Spleen (tissue), 11 donors: ENCODE results near the gene PYROXD2. TPM values are rescaled to one million over a fixed set of nuclear protein-coding genes. Genes with fewer than 3 reads are reported as not detected.

Experiments
- DNase-seq: peaks from one replicate; pipeline ENCODE4 v3.0.0-alpha.2; 2020
- H3K27ac ChIP-seq, 8 donors: fragments of 200-600 bp; sonication (generic) in 7 of 8; 1 replicate in 4 of 8; 2 replicates in 4 of 8; pipeline versions ENCODE4 v1.5.0 to v1.8.0; 2016 to 2021; ENCODE audit warnings: inconsistent platforms in 4 of 8, mild to moderate bottlenecking in 4 of 8, moderate library complexity in 1 of 8
- H3K27me3 ChIP-seq, 7 donors: fragments of 200-600 bp; sonication (generic) in 6 of 7; replicated peaks in 1 of 7; 1 replicate in 4 of 7; 2 replicates in 3 of 7; pipeline versions ENCODE4 v1.5.0 to v1.8.0; 2016 to 2021; ENCODE audit warnings: inconsistent platforms in 3 of 7, mild to moderate bottlenecking in 1 of 7
- H3K36me3 ChIP-seq, 6 donors: fragments of 200-600 bp; sonication (generic) in 5 of 6; 1 replicate in 4 of 6; 2 replicates in 2 of 6; pipeline versions ENCODE4 v1.5.0 to v1.8.0; 2016 to 2021; ENCODE audit warnings: inconsistent platforms in 2 of 6
- H3K4me1 ChIP-seq, 6 donors: fragments of 200-600 bp; sonication (generic) in 5 of 6; 1 replicate in 3 of 6; 2 replicates in 3 of 6; pipeline versions ENCODE4 v1.5.0 to v1.8.0; 2016 to 2021; ENCODE audit warnings: inconsistent platforms in 3 of 6
- H3K4me3 ChIP-seq, 8 donors: fragments of 200-600 bp; sonication (generic) in 7 of 8; 1 replicate in 4 of 8; 2 replicates in 4 of 8; pipeline versions ENCODE4 v1.5.0 to v1.8.0; 2016 to 2021; ENCODE audit warnings: inconsistent platforms in 4 of 8, mild to moderate bottlenecking in 4 of 8, moderate library complexity in 2 of 8
- H3K9me3 ChIP-seq, 8 donors: fragments of 200-600 bp; sonication (generic) in 7 of 8; 1 replicate in 4 of 8; 2 replicates in 4 of 8; pipeline versions ENCODE4 v1.5.0 to v1.8.0; 2016 to 2021; ENCODE audit warnings: inconsistent platforms in 4 of 8
- POLR2A ChIP-seq, 3 donors: fragments of 450-650 bp; IDR thresholded peaks; one replicate each; pipeline ENCODE4 v1.5.1; 2017; ENCODE audit warnings: antibody characterized with exemption in 3 of 3, mild to moderate bottlenecking in 1 of 3
- POLR2AphosphoS5 ChIP-seq, 3 donors: sonication (generic); formaldehyde crosslinking; IDR thresholded peaks; one replicate each; pipeline ENCODE4 v1.5.1; 2017; ENCODE audit warnings: antibody characterized with exemption in 3 of 3
- WGBS, 5 donors: extraction: QIAGEN DNeasy Blood & Tissue Kit in 3 of 5; methylation state at CpG; one replicate each; pipeline versions ENCODE4 v1.1.5 to v1.1.7; 2013 to 2018; 5-methylcytosine and 5-hydroxymethylcytosine counted together
- intact Hi-C: fragments of 100-400 bp; cut with DNase I; formaldehyde crosslinking; loops from one replicate; pipeline ENCODE4 v1.15.0; 2023; ENCODE audit warnings: low total_unique reads
- polyA plus RNA-seq, 3 donors: library from polyadenylated mRNA; stranded (reverse); fragments of 200-250 nt; gene quantifications; one replicate each; pipeline ENCODE4 v1.2.1, GENCODE V29; 2013
- total RNA-seq, 7 donors: library from RNA; depleted of rRNA in 3 of 7; stranded (reverse); fragments of >200 nt in 3 of 7; fragmentation: NEBNext Ultra II Directional in 4 of 7; extraction: Animal tissue kit (Norgen Biotek cat#: 25700) in 4 of 7; gene quantifications; one replicate each; pipeline versions ENCODE4 v1.1.0 to v1.2.1, GENCODE V29; 2016 to 2021
- TF ChIP-seq, protein P1 (sequence below), 11 experiments: fragments of 200-600 bp in 7 of 11; fragments of 450-650 bp in 4 of 11; sonication (generic) in 4 of 11; IDR thresholded peaks in 8 of 11; conservative IDR thresholded peaks in 3 of 11; 1 replicate in 7 of 11; 2 replicates in 4 of 11; pipeline versions ENCODE4 v1.4.0 to v1.8.0; 2016 to 2021; ENCODE audit warnings: antibody characterized with exemption in 11 of 11, inconsistent platforms in 4 of 11, mild to moderate bottlenecking in 1 of 11
- donor health status: healthy with polysubstance abuse.
- donor health status: DM: no; HTN: no; CAD: no; lungs with moderate emphysema.
- donor health status: DM: no; HTN: no; CAD: no.
- donor health status: Bipolar disorder and iron deficiency.
- donor health status: healthy.
- donor health status: DM: no; HTN: no; CAD: no.
- donor health status: DM: yes; HTN: yes; CAD: no.

Gene PYROXD2
- total and polyA plus RNA-seq, 10 donors, result 4.7 to 26.0 (median 11.6) TPM

- TF ChIP-seq, protein P1, sequence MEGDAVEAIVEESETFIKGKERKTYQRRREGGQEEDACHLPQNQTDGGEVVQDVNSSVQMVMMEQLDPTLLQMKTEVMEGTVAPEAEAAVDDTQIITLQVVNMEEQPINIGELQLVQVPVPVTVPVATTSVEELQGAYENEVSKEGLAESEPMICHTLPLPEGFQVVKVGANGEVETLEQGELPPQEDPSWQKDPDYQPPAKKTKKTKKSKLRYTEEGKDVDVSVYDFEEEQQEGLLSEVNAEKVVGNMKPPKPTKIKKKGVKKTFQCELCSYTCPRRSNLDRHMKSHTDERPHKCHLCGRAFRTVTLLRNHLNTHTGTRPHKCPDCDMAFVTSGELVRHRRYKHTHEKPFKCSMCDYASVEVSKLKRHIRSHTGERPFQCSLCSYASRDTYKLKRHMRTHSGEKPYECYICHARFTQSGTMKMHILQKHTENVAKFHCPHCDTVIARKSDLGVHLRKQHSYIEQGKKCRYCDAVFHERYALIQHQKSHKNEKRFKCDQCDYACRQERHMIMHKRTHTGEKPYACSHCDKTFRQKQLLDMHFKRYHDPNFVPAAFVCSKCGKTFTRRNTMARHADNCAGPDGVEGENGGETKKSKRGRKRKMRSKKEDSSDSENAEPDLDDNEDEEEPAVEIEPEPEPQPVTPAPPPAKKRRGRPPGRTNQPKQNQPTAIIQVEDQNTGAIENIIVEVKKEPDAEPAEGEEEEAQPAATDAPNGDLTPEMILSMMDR (IDR thresholded peaks at IDR 0.05 in 8 of 11, conservative IDR thresholded peaks at IDR 0.05 in 3 of 11), result no peak
- TF ChIP-seq POLR2A (IDR thresholded peaks at IDR 0.05) (no peak), POLR2AphosphoS5 (IDR thresholded peaks at IDR 0.05) (no peak)
- Histone ChIP-seq H3K27me3 (peaks cover 0 to 4% (median 0%) of the 10 kb centered on the region in 7 donors), H3K9me3 (no peaks in the 10 kb centered on the region), H3K4me3 (no peak overlapping the region), H3K4me1 (peaks cover 0 to 23% (median 8%) of the 10 kb centered on the region in 6 donors), H3K27ac (no peak overlapping the region), H3K36me3 (peaks cover 0 to 40% (median 3%) of the 10 kb centered on the region in 6 donors)
- intact Hi-C loops, result no loop called here
- WGBS, 5 donors, result 78 to 92% (median 85%) methylated on average over 6 to 8 of the region's 8 CpGs
- DNase-seq, result no peak
These were observed 20.0 kb downstream of the PYROXD2 start for GRCh38 chr10:98394851-98395440.

DNA sequence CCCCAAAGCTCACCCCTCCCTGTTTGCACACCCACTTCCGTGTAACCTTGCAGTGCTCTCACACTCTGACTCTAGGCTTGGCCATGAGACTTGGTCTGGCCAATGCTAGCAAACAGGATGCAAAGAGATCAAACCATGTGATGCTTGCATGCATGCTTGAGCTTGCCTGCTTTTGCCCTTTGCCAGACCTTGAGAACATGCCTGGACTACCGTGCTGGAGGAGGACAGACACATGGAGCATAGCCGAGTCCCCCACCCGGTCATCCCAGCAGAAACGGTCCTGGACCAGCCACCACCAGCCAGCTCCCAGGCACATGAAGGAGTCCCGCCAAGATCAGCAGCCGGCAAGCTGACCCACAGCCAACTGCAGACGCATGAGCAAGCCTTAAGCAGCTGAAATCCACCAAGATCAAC, 23.4 kb downstream of the PYROXD2 start:
- no peak for TF ChIP-seq POLR2AphosphoS5 (IDR thresholded peaks at IDR 0.05)
- TF ChIP-seq, protein P1 (IDR thresholded peaks at IDR 0.05 in 8 of 11, conservative IDR thresholded peaks at IDR 0.05 in 3 of 11), result no peak
- no peak for TF ChIP-seq POLR2A (IDR thresholded peaks at IDR 0.05)
- Histone ChIP-seq H3K27me3 (peaks cover 0 to 11% (median 0%) of the 10 kb centered on the region in 7 donors), H3K27ac (peak overlapping the region in 2 of 8 donors; percentile 9 to 26), H3K4me3 (no peak overlapping the region), H3K4me1 (peaks cover 0 to 23% (median 8%) of the 10 kb centered on the region in 6 donors), H3K9me3 (no peaks in the 10 kb centered on the region), H3K36me3 (peaks cover 0 to 31% (median 3%) of the 10 kb centered on the region in 6 donors)
- intact Hi-C loops, result no loop called here
- 56 to 88% (median 79%) methylated on average over 7 to 8 of the region's 8 CpGs for whole genome bisulfite sequencing, 5 donors
- DNase-seq, result no peak

DNA sequence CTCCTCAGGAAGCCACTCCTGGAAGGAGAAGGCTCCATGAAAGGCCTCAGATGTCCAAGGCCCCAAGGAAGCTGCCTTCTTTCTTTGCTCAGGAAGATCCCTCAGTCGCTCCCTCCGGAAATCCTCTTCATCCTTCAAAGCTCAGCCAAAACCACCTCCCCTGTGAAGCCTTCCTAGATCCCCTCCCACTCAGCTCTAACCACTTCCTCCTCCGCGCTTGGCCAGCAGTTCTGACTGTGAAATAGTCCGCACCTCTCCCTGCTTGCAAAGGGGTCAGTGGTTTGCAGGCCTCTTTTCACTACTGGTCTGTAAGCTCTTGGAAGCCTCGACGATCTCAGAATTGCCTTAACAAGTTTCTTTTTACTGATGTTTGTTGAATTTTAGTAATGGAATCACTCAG, 23.9 kb downstream of the PYROXD2 start:
- peaks cover 0 to 23% (median 8%) of the 10 kb centered on the region in 6 donors for H3K4me1 ChIP-seq
- H3K9me3 ChIP-seq, result no peaks in the 10 kb centered on the region
- intact Hi-C loops, result no loop called here
- peaks cover 0 to 27% (median 3%) of the 10 kb centered on the region in 6 donors for H3K36me3 ChIP-seq
- H3K27me3 ChIP-seq, result peaks cover 0 to 11% (median 0%) of the 10 kb centered on the region in 7 donors
- no peak overlapping the region for H3K4me3 ChIP-seq
- WGBS, 5 donors, result 36 to 55% (median 46%) methylated on average over 7 of the region's 7 CpGs
- no peak for DNase-seq
- peak overlapping the region in 3 of 8 donors; percentile 9 to 26 (median 19) for H3K27ac ChIP-seq
- no peak for TF ChIP-seq POLR2A (IDR thresholded peaks at IDR 0.05)
- TF ChIP-seq POLR2AphosphoS5 (IDR thresholded peaks at IDR 0.05), result no peak
- TF ChIP-seq, protein P1 (IDR thresholded peaks at IDR 0.05 in 8 of 11, conservative IDR thresholded peaks at IDR 0.05 in 3 of 11), result no peak

DNA sequence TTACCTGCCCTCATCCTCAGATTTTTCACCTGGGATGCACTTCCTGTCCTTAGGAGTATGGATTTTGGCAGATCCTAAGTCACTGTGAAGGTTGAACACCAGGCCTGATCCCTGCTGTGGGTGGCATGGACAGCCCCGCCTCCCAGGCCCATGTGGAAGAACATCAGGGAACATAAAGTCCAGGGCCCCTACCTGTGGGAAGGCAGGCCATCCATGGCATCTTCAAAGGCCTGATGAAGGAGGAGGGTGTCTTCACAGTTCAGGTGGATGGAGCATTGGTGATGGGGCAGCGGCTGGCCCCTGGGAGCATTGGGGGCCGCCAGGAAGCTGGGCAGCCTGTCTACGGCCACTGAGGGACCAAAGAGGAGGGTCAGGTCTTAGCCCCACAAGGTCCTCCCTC, 24.6 kb downstream of the PYROXD2 start:
- Histone ChIP-seq H3K36me3 (peaks cover 0 to 27% (median 1%) of the 10 kb centered on the region in 6 donors), H3K27ac (no peak overlapping the region), H3K27me3 (peaks cover 0 to 11% (median 0%) of the 10 kb centered on the region in 7 donors), H3K9me3 (no peaks in the 10 kb centered on the region), H3K4me3 (no peak overlapping the region), H3K4me1 (peaks cover 0 to 23% (median 8%) of the 10 kb centered on the region in 6 donors)
- intact Hi-C loops, result no loop called here
- TF ChIP-seq POLR2AphosphoS5 (IDR thresholded peaks at IDR 0.05), result no peak
- no peak for TF ChIP-seq POLR2A (IDR thresholded peaks at IDR 0.05)
- TF ChIP-seq, protein P1 (IDR thresholded peaks at IDR 0.05 in 8 of 11, conservative IDR thresholded peaks at IDR 0.05 in 3 of 11), result no peak
- no peak for DNase-seq
- 92 to 100% (median 95%) methylated on average over 4 of the region's 4 CpGs for WGBS, 5 donors
